Measurements from ENCODE around the gene MAP3K9. TPM values are rescaled to one million over a fixed set of nuclear protein-coding genes. Genes with fewer than 3 reads are reported as not detected.

The MAP3K9 gene
- total and polyA plus RNA-seq, 2 of the 8 experiments (the other 6 are each of a cell fraction or from before 2014, with no cell fraction given) = 9.8 to 24.7 TPM

DNA sequence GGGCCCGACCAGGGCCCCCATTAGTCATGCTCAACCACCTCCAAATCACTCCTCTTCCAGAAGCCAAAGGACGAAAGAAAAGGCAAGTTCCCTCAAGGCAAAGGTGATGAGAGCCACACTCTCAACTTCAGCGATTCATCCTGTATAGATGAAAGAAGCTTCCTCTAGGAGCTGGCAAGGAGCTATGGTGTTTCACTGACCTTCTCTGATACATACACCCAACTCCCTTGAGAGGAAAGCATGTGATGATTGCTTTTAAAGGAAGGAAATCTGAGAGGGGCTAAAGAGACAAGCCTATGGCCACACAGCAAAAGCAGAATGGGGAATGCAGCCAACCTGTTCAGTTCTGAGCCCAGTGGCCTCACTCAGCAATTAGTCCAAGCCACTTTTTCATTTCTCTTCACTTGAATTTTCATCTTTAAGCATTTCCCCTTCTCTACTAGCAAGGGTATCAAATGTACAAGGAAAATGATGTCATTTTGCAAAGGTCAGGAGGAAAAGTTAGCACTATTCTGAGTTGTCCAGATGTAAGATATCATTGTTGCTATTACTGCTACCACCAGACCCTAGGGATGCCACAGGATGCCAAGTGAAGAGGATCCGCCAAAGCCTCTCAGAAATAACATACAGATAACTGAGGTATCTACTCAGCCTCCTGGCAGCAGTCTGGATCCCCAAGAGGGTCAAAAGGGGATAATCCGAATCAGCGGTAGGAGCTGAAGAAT is 82.5 kb downstream of the MAP3K9 start (continued):
- TF ChIP-seq, protein P1, sequence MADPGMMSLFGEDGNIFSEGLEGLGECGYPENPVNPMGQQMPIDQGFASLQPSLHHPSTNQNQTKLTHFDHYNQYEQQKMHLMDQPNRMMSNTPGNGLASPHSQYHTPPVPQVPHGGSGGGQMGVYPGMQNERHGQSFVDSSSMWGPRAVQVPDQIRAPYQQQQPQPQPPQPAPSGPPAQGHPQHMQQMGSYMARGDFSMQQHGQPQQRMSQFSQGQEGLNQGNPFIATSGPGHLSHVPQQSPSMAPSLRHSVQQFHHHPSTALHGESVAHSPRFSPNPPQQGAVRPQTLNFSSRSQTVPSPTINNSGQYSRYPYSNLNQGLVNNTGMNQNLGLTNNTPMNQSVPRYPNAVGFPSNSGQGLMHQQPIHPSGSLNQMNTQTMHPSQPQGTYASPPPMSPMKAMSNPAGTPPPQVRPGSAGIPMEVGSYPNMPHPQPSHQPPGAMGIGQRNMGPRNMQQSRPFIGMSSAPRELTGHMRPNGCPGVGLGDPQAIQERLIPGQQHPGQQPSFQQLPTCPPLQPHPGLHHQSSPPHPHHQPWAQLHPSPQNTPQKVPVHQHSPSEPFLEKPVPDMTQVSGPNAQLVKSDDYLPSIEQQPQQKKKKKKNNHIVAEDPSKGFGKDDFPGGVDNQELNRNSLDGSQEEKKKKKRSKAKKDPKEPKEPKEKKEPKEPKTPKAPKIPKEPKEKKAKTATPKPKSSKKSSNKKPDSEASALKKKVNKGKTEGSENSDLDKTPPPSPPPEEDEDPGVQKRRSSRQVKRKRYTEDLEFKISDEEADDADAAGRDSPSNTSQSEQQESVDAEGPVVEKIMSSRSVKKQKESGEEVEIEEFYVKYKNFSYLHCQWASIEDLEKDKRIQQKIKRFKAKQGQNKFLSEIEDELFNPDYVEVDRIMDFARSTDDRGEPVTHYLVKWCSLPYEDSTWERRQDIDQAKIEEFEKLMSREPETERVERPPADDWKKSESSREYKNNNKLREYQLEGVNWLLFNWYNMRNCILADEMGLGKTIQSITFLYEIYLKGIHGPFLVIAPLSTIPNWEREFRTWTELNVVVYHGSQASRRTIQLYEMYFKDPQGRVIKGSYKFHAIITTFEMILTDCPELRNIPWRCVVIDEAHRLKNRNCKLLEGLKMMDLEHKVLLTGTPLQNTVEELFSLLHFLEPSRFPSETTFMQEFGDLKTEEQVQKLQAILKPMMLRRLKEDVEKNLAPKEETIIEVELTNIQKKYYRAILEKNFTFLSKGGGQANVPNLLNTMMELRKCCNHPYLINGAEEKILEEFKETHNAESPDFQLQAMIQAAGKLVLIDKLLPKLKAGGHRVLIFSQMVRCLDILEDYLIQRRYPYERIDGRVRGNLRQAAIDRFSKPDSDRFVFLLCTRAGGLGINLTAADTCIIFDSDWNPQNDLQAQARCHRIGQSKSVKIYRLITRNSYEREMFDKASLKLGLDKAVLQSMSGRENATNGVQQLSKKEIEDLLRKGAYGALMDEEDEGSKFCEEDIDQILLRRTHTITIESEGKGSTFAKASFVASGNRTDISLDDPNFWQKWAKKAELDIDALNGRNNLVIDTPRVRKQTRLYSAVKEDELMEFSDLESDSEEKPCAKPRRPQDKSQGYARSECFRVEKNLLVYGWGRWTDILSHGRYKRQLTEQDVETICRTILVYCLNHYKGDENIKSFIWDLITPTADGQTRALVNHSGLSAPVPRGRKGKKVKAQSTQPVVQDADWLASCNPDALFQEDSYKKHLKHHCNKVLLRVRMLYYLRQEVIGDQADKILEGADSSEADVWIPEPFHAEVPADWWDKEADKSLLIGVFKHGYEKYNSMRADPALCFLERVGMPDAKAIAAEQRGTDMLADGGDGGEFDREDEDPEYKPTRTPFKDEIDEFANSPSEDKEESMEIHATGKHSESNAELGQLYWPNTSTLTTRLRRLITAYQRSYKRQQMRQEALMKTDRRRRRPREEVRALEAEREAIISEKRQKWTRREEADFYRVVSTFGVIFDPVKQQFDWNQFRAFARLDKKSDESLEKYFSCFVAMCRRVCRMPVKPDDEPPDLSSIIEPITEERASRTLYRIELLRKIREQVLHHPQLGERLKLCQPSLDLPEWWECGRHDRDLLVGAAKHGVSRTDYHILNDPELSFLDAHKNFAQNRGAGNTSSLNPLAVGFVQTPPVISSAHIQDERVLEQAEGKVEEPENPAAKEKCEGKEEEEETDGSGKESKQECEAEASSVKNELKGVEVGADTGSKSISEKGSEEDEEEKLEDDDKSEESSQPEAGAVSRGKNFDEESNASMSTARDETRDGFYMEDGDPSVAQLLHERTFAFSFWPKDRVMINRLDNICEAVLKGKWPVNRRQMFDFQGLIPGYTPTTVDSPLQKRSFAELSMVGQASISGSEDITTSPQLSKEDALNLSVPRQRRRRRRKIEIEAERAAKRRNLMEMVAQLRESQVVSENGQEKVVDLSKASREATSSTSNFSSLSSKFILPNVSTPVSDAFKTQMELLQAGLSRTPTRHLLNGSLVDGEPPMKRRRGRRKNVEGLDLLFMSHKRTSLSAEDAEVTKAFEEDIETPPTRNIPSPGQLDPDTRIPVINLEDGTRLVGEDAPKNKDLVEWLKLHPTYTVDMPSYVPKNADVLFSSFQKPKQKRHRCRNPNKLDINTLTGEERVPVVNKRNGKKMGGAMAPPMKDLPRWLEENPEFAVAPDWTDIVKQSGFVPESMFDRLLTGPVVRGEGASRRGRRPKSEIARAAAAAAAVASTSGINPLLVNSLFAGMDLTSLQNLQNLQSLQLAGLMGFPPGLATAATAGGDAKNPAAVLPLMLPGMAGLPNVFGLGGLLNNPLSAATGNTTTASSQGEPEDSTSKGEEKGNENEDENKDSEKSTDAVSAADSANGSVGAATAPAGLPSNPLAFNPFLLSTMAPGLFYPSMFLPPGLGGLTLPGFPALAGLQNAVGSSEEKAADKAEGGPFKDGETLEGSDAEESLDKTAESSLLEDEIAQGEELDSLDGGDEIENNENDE (IDR thresholded peaks at IDR 0.05; ENCODE audit: insufficient replicate concordance, low read length) = no peak
- no peak for TF ChIP-seq GTF2F1 (IDR thresholded peaks at IDR 0.05; ENCODE audit: borderline replicate concordance, low read depth, low read length)
- no peak for TF ChIP-seq POU5F1 (IDR thresholded peaks at IDR 0.05; ENCODE audit: low read depth, low read length)
- no peak for TF ChIP-seq SRF (IDR thresholded peaks at IDR 0.05; ENCODE audit: low read depth, low read length)
- no peak for TF ChIP-seq NRF1 (IDR thresholded peaks at IDR 0.05; ENCODE audit: low read depth, low read length)
- TF ChIP-seq PHF8 (conservative IDR thresholded peaks at IDR 0.05; ENCODE audit: low read depth, low read length) = no peak
- TF ChIP-seq TAF7 (optimal IDR thresholded peaks at IDR 0.05; ENCODE audit: borderline replicate concordance, low read depth, low read length) = no peak
- no peak for TF ChIP-seq RAD21 (IDR thresholded peaks at IDR 0.05 in 1 of 2, conservative IDR thresholded peaks at IDR 0.05 in 1 of 2; ENCODE audit: low read depth in 2 of 2, low read length in 2 of 2)
- TF ChIP-seq, protein P2, sequence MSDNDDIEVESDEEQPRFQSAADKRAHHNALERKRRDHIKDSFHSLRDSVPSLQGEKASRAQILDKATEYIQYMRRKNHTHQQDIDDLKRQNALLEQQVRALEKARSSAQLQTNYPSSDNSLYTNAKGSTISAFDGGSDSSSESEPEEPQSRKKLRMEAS (IDR thresholded peaks at IDR 0.05) = no peak
- no peak for TF ChIP-seq RXRA (IDR thresholded peaks at IDR 0.05; ENCODE audit: insufficient read depth, low read depth, low read length)

Measured in H1 (cell line).